GM23338 (cell line): ENCODE results near the gene EFHD2.

Source experiments
- EZH2 ChIP-seq: fragments of 200-600 bp; sonication (generic); IDR thresholded peaks from one replicate; pipeline ENCODE4 v1.8.0; 2017; ENCODE audit warnings: antibody characterized with exemption, mild to moderate bottlenecking, low read depth; ENCODE audit not compliant: unreplicated experiment
- ZNF114 ChIP-seq: fragments of 250-450 bp; sonication (Bioruptor Pico); IDR thresholded peaks from 2 replicates; pipeline ENCODE4 v1.5.0; 2020; ENCODE audit warnings: mild to moderate bottlenecking, moderate library complexity
- TF ChIP-seq, protein P1 (sequence below), 2 experiments: fragments of 200-600 bp in 1 of 2; sonication (generic) in 1 of 2; conservative IDR thresholded peaks; 2 replicates each; pipeline versions ENCODE4 v1.5.1 to v1.6.1; 2016 to 2017; ENCODE audit warnings: antibody characterized with exemption in 2 of 2, low read depth in 2 of 2, mild to moderate bottlenecking in 2 of 2, moderate library complexity in 1 of 2

DNA sequence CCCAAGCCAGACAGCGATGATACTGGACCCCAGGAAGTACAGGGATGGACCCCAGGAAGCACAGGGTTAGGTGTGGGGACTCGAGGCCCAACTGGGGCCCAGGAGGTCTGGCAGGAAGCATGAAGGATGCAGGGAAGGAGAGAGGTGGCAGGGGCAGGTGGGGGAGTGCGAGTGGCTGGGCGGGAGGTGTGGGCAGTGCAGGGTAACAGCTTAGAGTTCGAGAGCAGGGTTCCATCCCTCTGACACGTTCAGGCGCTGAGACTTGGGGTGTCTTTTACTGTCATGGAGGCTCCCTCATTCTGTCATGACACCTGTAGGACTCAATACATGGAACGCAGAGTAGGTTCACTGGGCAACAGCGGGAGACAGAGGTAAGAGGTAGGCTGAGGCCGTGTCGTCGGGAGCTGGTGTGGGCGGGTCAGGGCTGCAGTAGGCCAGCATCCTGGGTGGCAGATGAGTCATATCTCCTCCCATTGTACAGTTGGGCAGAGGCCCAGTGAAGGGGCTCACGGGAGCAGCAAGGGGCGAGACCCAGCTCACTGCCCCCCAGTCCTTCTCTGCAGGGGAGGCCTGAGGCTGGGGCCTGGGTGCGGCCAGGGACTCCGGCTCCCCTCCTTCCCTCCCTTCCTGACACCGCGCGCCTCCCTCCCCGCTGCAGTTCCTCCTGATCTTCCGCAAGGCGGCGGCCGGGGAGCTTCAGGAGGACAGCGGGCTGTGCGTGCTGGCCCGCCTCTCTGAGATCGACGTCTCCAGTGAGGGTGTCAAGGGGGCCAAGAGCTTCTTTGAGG lies 17.0 kb downstream of the EFHD2 start:
- TF ChIP-seq ZNF114 (CRISPR knock-in tag), result no peak
- TF ChIP-seq EZH2, result no peak
- TF ChIP-seq, protein P1, sequence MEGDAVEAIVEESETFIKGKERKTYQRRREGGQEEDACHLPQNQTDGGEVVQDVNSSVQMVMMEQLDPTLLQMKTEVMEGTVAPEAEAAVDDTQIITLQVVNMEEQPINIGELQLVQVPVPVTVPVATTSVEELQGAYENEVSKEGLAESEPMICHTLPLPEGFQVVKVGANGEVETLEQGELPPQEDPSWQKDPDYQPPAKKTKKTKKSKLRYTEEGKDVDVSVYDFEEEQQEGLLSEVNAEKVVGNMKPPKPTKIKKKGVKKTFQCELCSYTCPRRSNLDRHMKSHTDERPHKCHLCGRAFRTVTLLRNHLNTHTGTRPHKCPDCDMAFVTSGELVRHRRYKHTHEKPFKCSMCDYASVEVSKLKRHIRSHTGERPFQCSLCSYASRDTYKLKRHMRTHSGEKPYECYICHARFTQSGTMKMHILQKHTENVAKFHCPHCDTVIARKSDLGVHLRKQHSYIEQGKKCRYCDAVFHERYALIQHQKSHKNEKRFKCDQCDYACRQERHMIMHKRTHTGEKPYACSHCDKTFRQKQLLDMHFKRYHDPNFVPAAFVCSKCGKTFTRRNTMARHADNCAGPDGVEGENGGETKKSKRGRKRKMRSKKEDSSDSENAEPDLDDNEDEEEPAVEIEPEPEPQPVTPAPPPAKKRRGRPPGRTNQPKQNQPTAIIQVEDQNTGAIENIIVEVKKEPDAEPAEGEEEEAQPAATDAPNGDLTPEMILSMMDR (conservative IDR thresholded peaks at IDR 0.05; ENCODE audit: low read depth in 2 of 2), result 0 out of 4 replicates have a peak, but pooled peaks of 1 of the 2 experiments have one; percentile 1
